Measurements from ENCODE around the gene DNAH5.

Gene DNAH5

DNA sequence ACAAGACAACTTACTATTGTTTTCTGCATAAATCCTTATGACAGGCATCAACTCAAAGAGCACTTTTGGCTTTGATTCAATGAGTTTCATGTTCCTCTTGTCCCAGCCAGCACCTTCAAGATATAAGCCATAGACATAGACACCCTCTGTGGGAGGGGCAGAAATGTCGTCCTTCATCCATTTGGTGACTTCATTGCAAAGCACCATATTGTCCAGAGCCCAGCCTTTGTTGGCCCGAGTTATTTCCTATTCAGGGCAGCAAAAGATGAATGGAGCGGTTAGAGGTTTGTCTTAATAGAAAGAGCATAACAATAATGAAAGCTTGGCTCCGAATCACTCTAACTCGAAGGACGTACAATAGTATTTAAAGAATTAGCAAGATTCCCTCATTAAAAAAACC lies 243.9 kb downstream of the DNAH5 start:
- no peak overlapping the region for H3K4me3 ChIP-seq (ENCODE audit: low read depth, low read length)
- no peak for DNase-seq (ENCODE audit: low read depth, low spot score)
- no peak for TF ChIP-seq CTCF (IDR thresholded peaks at IDR 0.05; ENCODE audit: low read depth, low read length)
- in situ Hi-C loops (cut with HindIII; ENCODE audit: low sequenced_read_pairs): no loop called here

DNA sequence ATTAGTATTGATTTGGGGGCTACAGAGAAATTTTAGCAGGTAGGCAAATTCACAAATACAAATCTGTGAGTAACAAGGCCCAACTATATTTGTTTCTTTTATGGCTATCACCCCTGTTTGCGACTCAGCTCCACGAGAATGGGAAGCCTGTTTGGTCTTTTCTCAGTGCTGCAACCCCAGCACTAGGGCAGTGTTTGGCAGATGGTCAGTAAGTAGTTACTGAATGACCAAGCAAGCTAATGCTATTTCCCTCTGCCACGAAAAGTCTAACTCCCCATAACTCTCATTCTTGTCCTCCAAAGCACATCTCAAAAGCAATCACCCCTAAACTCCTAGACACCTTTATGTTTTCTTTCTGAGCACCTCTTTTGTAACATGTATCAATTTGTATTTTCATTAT lies 245.6 kb downstream of the DNAH5 start:
- no peak for DNase-seq (ENCODE audit: low read depth, low spot score)
- no peak for TF ChIP-seq CTCF (IDR thresholded peaks at IDR 0.05; ENCODE audit: low read depth, low read length)
- H3K4me3 ChIP-seq (ENCODE audit: low read depth, low read length): no peak overlapping the region
- in situ Hi-C loops (cut with HindIII; ENCODE audit: low sequenced_read_pairs): no loop called here

DNA sequence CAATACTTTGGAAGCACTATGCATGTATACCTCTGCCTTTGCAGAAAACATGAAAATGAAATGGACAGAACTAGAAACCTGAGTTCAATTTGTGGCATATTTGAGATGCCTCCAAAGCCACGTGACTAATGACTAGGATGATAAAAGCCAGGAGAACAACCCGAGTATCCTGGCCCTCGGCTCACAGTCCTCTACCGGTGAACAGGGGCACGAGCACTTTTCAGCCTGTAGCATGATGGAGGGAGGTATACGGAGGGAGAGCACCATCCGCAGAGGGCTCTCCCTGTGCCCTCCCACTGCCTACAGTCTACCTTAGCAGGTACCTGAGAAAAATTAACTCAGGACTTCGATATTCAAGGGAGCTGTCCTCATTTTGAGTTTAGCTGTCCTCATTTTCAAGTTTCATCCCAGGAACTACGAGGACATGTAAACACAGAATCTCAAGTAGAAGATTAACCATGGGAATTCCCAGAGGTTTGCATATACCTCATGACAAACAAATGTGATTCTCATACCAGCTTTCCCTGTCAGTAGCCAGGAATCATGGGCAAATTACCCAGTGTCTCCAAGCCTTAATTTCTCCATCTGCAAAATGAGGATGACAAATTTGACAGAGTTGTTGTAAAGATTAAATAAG lies 249.3 kb downstream of the DNAH5 start:
- DNase-seq (ENCODE audit: low read depth, low spot score): no peak
- in situ Hi-C loops (cut with HindIII; ENCODE audit: low sequenced_read_pairs): no loop called here
- H3K4me3 ChIP-seq (ENCODE audit: low read depth, low read length): no peak overlapping the region
- no peak for TF ChIP-seq CTCF (IDR thresholded peaks at IDR 0.05; ENCODE audit: low read depth, low read length)

DNA sequence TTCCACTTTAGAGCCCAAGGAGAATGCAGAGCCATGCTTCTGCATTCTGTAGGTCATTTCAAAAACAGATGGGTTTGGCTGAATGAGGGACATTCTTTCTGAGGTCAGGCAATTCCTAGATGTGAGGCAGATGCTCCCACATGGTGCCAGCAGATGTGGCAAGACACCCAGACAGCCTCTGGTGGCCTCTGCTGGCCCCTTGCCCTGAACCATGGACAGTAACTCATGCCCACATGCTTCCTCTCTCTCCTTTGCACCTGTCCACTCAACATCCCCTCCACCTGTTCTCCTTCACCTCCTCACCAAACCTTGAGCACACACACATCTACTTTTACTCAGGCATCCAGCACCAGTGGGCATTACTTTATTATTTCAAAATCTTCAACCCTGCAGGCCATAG lies 252.3 kb downstream of the DNAH5 start:
- TF ChIP-seq CTCF (IDR thresholded peaks at IDR 0.05; ENCODE audit: low read depth, low read length): no peak
- in situ Hi-C loops (cut with HindIII; ENCODE audit: low sequenced_read_pairs): no loop called here
- DNase-seq (ENCODE audit: low read depth, low spot score): no peak
- H3K4me3 ChIP-seq (ENCODE audit: low read depth, low read length): no peak overlapping the region

- in situ Hi-C loops (cut with HindIII; ENCODE audit: low sequenced_read_pairs): no loop called here
- no peak overlapping the region for H3K4me3 ChIP-seq (ENCODE audit: low read depth, low read length)
- no peak for DNase-seq (ENCODE audit: low read depth, low spot score)
- no peak for TF ChIP-seq CTCF (IDR thresholded peaks at IDR 0.05; ENCODE audit: low read depth, low read length)
Observed at GRCh38 chr5:13676531-13676930, 268.0 kb downstream of the DNAH5 start.

DNA sequence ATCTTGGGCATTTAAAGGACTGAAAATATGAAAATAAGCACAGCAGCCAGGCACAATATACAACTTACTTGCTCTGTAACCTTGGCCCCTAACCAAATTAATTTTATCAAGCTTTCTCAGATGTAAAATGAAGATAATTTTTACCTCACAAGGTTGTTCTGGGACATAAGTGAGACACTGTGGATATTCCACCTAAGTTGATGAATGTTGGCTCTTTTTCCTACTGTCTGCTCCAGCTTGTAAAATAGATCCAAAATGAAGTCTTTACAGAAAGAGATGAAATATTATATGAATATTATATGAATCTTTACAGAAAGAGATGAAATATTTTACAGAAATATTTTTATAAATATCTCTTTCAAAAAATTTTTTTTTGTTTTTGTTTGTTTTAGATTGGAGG lies 270.1 kb downstream of the DNAH5 start:
- TF ChIP-seq CTCF (IDR thresholded peaks at IDR 0.05; ENCODE audit: low read depth, low read length): no peak
- DNase-seq (ENCODE audit: low read depth, low spot score): no peak
- in situ Hi-C loops (cut with HindIII; ENCODE audit: low sequenced_read_pairs): no loop called here
- H3K4me3 ChIP-seq (ENCODE audit: low read depth, low read length): no peak overlapping the region

- TF ChIP-seq CTCF (IDR thresholded peaks at IDR 0.05; ENCODE audit: low read depth, low read length): no peak
- DNase-seq (ENCODE audit: low read depth, low spot score): no peak
- in situ Hi-C loops (cut with HindIII; ENCODE audit: low sequenced_read_pairs): no loop called here
- no peak overlapping the region for H3K4me3 ChIP-seq (ENCODE audit: low read depth, low read length)
Observed at GRCh38 chr5:13673511-13673910, 271.0 kb downstream of the DNAH5 start.
